Esophagus squamous epithelium (tissue), 4 donors: Measurements from ENCODE around the gene SLC45A1.

Source experiments
- POLR2A ChIP-seq, 4 donors: fragments of 450-650 bp; IDR thresholded peaks; one replicate each; pipeline ENCODE4 v1.6.1; 2017; ENCODE audit warnings: antibody characterized with exemption in 4 of 4, mild to moderate bottlenecking in 4 of 4, moderate library complexity in 3 of 4
- TF ChIP-seq, protein P1 (sequence below), 6 experiments: fragments of 450-650 bp in 4 of 6; fragments of 200-600 bp in 2 of 6; sonication (generic) in 2 of 6; IDR thresholded peaks; one replicate each; pipeline ENCODE4 v1.5.1; 2016 to 2019; ENCODE audit warnings: antibody characterized with exemption in 6 of 6, mild to moderate bottlenecking in 4 of 6, moderate library complexity in 4 of 6

DNA sequence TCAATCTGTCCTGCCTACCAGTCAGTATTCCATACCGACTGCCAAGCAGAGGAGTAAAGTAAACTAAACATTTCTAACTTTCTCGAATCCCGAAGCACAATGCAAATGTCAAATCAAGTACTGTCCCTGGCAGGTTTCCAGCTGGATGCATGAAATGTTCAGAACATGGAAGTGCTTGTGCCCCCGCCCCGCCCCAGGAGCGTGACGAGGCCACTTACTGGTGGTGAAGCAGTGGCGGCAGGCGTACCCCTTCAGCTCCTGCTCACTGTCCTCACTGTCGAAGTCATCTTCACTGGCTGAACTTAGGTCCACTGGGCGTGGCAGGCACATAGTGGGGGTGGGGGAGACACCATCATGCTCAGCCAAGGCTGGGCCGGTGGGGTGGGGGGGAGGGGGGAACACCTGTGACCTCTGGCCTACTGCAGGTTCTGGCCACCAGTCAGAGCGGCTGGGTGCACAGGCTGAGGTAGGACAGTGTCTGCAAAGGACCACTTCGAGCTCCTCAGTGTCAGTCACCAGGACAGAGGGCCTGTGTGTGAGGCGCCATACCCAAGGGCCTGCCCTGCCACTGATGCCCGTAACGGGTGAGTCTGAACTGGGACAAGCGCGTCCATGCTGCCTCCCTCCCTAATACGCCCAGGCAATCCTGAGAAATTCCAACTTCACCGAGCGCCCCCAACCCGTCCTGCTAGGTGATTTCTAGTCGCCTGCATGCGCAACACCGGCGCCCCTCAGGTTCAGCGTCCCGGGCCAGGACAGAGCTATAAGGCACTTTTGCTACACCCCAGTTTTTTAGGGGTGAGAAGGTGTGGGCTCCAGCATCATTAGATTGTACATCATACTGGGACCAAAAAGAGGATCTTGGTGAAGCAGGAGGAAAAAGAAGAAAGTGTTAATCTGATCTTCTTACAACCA lies 46.9 kb downstream of the SLC45A1 start:
- TF ChIP-seq, protein P1, sequence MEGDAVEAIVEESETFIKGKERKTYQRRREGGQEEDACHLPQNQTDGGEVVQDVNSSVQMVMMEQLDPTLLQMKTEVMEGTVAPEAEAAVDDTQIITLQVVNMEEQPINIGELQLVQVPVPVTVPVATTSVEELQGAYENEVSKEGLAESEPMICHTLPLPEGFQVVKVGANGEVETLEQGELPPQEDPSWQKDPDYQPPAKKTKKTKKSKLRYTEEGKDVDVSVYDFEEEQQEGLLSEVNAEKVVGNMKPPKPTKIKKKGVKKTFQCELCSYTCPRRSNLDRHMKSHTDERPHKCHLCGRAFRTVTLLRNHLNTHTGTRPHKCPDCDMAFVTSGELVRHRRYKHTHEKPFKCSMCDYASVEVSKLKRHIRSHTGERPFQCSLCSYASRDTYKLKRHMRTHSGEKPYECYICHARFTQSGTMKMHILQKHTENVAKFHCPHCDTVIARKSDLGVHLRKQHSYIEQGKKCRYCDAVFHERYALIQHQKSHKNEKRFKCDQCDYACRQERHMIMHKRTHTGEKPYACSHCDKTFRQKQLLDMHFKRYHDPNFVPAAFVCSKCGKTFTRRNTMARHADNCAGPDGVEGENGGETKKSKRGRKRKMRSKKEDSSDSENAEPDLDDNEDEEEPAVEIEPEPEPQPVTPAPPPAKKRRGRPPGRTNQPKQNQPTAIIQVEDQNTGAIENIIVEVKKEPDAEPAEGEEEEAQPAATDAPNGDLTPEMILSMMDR (IDR thresholded peaks at IDR 0.05): no peak
- TF ChIP-seq POLR2A (IDR thresholded peaks at IDR 0.05): no peak
